TTC549 (cell line): ENCODE data around the gene FIS1.
"Not testable (repeated sequence)": the region's sequence is repeated elsewhere in the genome, so short reads cannot be mapped to it uniquely, and the experiment has no call there.

Source experiments
- FAIRE-seq: peaks from 2 replicates; lab custom pipeline; 2012; peaks lifted over from hg19 to GRCh38; lab: Jason Lieb, UNC

Gene FIS1

DNA sequence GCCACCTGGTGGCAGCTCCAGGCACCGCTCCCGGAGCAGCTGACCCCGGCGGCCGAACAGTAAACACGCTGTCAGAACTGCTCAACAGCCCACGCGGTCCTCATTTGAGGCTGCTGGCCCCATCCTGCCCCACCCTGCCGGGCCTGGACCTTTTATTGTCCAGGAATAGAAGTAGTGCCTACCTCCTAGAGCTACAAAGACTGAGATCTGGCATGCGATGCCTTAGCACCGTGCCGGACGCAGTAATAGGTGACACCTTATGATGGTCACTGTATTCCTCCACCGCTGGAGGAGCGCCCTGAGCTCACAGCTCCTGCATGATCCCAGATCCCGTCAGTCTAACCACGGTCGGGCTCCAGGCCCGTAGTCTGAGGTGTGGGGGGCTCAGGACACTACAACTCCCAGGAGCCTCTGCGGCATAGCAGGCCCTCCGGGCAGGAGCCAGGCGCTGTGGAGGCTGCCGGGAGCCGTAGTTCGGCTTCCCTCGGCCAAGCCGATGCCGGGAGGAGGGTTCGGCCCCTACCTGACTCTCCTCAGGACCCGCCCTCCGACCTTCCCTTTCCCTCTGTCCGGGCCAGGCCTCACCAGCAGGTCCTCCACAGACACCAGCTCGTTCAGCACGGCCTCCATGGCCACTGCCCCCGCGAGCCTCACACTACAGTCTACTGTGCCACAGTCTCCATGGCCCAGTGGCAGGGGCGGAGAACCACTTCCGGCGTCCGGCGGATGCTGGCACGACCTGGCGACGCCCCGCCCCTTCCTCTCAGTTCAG is at the start of gene FIS1:
TSS of gene FIS1 (minus strand) at position 707 of the 772 bp plus-strand sequence. CDS start at position 630, 77 bp downstream.
- no peak for FAIRE-seq

DNA sequence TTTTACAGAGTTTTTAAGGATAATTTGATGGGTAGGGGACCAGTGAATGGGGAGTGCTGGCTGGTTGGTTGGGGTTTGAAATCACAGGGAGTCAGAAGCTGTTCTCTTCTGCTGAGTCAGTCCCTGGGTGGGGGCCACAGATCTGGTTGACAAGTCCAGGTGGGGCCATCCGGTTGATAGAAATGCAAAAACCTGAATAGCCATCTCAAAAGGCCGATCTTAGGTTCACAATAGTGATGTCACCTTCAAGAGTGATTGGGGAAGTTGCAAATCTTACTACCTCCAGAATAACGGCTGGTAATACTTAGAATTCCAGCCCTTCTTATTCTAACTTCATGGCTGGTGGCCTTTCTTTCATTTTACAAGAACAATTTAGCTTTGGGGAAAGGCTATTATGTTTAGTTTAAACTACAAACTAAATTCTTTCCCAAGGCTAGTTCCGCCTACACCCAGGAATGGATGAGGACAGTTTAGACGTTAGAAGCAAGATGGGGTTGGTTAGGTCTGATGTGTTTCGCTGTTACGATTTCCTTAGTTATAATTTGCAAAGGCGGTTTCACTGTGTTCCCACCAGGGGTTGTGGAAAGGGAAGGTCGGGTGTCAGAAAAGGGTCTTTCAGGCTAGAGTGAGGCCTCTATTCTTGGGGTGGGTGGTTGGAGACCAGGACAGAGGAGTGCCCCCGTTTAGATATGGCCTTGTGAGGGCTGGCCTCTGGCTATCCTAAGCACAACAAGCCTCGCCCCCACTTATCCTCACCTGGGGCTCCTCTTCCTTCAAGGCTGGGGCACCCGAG is 49.4 kb upstream of the FIS1 start:
- FAIRE-seq, result no peak

DNA sequence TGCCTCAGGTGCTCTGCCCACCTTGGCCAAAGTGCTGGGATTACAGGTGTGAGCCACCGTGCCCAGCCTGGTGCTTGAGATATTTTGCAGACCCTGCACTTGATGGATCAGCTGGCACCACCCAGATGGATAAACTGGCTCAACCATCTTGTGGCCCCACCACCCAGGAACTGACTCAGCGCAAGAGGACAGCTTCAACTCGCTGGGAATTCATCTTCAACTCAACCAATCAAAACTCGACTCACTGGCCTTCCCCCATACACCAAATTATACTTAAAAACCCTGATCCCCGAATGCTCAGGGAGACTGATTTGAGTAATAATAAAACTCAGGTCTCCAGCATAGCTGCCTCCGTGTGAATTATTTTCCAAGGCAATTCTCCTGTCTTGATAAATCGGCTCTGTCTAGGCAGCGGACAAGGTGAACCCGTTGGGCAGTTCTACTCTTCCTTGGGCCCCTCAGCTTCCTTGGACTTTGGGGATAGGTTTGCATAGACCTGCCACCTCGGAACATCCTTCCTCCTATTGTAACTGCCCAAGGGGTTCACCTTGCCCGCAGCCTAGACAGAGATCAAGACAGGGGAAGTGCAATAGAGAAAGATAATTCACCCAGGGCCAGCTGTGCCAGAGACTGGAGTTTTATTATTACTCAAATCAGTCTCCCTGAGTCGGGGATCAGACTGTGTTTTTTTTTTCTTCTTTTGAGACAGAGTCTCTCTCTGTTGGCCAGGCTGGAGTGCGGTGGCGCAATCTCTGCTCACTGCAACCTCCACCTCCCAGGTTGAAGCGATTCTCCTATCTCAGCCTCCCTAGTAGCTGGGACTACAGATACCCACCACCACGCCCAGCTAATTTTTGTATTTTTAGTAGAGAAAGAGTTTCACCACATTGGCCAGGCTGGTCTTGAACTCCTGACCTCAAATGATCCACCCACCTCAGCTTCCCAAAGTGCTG is 48.5 kb upstream of the FIS1 start:
- FAIRE-seq, result not testable (repeated sequence)

DNA sequence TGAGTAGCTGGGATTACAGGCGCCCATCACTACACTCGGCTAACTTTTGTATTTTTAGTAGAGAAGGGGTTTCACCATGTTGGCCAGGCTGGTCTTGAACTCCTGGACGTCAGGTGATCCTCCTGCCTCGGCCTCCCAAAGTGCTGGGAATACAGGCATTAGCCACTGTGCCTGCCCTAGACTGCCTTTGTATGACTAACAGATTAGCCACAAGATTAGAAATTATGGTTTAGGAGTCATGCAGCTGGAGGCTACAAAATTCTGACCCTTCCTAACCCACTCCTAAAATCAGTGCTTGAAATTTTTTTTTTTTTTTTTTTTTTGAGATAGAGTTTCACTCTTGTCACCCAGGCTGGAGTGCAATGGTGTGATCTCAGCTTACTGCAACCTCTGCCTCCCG is 47.7 kb upstream of the FIS1 start:
- FAIRE-seq, result not testable (repeated sequence)

GRCh38 chr7:101290186-101291037 is 45.5 kb upstream of the FIS1 start:
- not testable (repeated sequence) for FAIRE-seq

GRCh38 chr7:101289687-101290086 is 44.8 kb upstream of the FIS1 start:
- FAIRE-seq, result not testable (repeated sequence)

- FAIRE-seq, result no peak
These were observed 43.6 kb upstream of the FIS1 start for GRCh38 chr7:101288439-101288838.

DNA sequence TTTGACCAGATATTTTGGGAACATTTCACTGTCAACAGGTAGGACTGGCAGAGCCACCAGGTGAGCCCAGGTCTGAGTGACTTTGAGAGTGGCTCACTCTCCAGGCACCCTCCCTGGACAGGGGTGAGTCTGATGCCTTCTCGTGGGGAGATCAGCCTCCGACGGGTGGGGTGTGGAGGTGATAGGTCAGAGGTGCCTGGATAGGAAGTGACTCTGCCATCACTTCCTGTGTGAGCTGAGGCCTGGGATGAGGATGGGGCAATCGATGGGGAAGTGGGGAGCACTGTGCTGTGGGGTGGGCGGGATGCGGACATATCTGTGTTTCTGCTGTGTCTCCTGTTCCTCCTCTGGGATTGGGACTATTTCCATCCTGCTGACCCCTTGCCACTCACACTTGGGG is 42.2 kb upstream of the FIS1 start:
- no peak for FAIRE-seq

DNA sequence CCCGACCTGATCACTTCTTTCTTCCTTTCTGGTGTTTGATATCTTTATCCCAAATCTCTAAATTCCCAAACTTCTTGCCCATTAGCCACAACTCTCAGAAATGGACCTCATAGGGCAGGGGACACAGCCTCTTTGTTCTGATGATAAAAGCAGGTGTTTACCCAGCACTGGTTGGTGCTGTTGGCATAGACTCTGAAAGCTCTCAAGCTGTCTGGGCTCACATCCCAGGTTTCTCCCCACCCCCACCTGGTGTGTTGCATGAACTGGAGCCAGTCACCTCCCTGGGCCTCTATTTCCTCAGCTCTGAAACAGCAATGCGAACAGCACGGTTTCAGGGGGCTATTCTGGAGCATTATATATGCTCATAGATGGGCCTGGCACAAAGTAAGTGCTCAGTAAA is 41.0 kb upstream of the FIS1 start:
- FAIRE-seq, result not testable (repeated sequence)

- no peak for FAIRE-seq
These were observed 40.3 kb upstream of the FIS1 start for GRCh38 chr7:101285171-101285570.

GRCh38 chr7:101280912-101281311 is 36.0 kb upstream of the FIS1 start:
- not testable (repeated sequence) for FAIRE-seq

DNA sequence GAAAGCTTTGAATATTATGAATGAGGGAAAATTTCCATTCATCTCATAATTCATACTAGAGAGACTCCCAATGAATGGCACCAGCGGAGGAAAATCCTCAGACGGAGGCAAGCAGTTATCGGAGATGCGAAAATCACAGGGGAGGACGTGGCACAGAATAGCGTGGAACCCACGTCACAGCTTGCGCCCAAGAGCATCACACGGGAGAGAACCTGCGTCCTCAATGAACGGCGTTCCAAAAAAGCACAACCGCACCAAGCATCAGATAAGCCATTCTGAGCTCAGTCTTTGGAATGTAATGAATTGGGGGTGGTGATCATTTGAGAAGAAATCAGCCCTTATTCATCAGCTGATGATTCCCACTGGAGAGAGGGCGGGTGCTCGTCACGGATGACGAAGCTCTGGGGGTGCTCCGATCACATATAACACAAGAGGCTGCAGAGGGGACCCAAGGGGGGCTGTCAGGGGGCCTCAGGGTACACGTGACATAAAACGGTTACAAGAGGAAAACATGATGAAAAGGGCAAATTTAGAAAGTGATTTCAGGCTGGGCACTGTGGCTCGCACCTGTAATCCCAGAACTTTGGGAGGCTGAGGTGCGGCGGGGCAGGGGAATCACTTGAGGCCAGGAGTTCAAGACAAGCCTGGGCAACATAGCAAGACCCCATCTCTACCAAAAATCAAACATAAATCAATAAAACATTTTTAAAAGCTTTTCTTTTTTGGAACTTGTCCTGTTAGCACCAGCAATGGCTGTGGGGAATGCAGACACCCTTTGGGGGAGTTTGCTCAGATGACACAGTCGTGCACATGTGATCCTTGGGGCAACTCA is 33.8 kb upstream of the FIS1 start:
- FAIRE-seq, result no peak

DNA sequence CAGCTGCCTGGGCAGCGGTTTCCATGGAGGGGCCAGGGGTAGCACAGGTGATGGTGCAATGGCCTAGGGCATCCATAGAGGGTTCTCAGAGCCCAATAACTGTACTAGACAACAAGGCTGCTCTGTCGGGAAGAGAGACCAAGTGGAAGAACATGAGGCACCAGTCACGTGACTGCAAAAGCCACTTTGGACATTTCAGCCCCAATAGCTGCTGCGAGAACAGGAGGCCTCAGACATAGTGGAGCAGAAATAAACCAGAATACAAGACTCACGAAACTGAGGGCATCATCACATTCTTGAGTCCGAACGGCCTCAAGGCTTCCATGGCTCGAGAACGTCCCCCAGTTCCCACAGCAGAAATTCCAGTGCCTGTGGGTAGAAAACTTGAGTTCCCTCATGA is 32.3 kb upstream of the FIS1 start:
- no peak for FAIRE-seq

DNA sequence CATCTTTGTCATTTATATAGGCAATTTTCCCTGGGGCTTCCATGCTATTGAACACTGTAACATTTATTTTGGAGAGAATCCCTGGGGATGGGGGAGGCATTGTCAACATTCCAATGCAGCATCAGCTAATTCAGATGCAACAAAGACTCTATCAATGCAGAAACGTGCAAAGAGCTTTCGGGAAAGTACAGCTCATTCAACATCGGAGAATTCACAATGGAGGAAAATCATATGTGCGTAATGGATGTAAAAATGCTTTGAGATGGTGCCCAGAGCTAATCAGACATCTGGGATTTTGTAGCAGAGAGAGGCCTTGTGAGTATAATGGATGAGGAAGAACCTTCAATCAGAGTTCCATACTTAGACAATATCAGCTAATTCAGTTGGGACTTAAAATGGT is 28.3 kb upstream of the FIS1 start:
- FAIRE-seq, result no peak

GRCh38 chr7:101271021-101271420 is 26.1 kb upstream of the FIS1 start:
- no peak for FAIRE-seq

- no peak for FAIRE-seq
These were observed 24.8 kb upstream of the FIS1 start for GRCh38 chr7:101269664-101270063.

DNA sequence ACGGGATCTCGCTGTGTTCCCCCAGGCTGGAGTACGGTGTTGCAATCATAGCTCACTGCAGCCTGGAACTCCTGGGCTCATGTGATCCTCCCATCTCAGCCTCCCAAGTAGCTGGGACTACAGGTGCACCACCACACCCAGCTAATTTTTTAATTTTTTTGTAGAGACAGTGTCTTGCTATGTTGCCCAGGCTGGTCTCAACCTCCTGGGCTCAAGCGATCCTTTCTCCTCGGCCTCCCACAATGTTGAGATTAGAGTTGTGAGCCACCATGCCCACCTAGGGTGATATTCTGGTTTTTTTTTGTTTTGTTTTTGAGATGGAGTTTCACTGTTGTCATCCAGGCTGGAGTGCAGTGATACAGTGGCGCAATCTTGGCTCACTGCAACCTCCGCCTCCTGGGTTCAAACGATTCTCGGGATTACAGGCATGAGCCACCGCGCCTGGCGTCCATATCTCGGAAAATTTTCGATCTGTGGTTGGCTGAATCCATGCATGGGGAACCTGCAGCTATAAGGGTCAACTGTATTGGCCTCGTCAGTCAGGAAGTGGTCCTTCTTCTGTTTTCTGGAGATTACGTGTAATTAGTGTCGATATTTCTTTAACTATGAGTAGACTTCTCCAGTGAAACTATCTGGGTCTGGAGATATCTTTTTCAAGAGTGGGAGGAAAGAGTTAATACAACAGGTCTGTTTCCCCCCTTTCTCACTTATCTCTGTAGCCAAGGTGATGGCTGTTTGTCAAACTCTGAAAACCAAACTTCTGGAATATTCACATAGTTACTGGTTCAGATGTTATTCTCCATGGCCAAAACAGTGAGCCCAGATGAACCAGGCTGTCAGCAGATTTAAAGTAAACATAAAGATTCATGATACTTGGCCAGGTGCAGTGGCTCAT is 21.0 kb upstream of the FIS1 start:
- no peak for FAIRE-seq

- FAIRE-seq, result not testable (repeated sequence)
These were observed 19.3 kb upstream of the FIS1 start for GRCh38 chr7:101264102-101264706.

DNA sequence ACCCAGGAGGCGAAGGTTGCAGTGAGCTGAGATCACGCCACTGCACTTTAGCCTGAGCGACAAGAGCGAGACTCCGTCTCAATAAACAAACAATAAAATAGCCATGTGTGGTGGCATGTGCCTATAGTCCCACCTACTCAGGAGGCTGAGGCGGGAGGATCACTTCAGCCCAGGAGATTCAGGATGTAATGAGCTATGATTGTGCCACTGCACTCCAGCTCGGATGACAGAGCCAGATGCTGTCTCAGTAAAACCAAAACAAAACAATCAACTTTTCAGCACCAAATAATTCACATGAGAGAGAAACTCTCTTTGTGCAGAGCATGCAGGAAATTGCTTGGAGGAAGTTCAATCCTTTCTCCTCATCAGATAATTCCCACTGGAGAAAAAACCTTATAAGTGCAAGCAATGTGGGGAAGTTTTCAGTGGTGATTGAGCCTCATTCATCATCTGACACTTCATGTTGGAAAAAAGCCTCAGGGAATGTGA is 13.4 kb upstream of the FIS1 start:
- FAIRE-seq, result no peak
